ENCODE results near the gene NTNG1.

Gene NTNG1

GRCh38 chr1:107454791-107455190 lies 314.0 kb downstream of the NTNG1 start:
- no peak for DNase-seq (ENCODE audit: low spot score)

GRCh38 chr1:107457989-107458388 lies 317.1 kb downstream of the NTNG1 start:
- no peak for DNase-seq (ENCODE audit: low spot score)

DNA sequence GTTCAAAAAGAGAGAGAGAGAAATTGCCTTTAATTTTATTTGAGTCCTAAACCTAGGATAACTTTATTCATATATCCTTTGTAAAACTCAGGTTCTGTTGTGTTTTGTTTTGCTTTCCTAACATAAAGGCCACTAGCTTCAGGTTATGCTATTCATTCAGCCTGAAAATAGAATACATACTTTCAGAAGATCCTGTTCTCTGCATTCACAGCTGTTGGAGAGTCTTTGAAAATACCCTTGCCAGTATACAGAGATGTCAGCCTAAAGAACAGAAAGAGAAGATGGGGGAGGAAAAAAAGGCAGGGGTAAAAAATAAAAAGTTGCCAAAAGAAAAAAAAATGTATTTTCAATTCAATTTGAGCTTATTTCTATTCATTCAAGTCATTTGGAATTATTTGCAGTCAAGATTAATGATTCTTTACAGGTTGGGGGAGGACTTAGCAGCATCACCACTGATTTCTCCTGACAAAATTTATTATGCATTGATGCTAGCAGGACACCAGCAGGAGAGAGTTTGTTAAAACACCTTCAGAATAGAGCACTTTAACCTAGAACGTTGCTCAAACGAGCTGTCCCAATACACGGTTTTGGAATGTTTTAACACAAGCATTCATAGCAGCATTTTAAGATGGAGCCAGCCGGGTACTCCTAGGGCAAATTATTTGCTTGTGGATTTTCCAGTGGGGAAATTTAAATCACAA lies 318.5 kb downstream of the NTNG1 start:
- DNase-seq (ENCODE audit: low spot score) = peak; percentile 5

GRCh38 chr1:107460035-107460434 lies 319.2 kb downstream of the NTNG1 start:
- no peak for DNase-seq (ENCODE audit: low spot score)

DNA sequence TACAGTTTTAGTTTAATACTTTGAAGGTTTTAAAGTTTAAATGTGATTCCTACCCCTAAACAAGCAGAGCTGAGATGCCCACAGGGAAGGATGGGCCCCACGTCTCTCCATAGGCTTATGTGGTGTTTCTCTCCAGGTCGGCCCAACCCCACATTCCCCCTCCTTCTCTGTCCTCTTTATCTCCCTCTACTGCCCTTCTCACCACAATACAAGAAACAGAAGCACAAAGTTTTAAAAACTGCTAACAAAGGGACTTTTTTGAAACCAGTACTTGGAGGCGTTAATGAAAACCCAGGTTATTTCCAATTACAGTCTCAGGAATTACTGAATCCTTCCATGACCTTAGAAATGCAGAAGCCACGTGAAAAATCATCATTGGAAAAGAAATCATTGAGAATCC lies 324.0 kb downstream of the NTNG1 start:
- DNase-seq (ENCODE audit: low spot score) = peak; percentile 11

GRCh38 chr1:107467286-107467685 lies 326.4 kb downstream of the NTNG1 start:
- DNase-seq (ENCODE audit: low spot score) = no peak

DNA sequence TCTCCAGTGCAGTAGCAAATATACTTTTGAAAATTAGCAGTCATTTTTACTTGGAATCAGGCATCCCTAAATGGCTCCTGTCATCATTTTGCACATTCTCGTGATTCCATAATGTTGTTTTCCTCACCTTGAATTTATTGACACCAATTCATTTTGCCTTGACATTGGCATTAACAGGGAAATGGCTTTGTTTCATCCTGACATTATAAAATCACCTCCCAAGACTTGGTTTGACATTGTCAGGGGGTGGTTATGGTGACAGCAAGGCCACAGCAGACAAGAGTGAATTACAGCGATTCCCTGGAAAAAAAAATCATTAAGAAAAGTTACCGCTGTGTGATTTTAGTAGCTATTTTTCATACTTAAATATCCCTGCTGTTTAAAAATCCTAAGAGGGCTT lies 327.0 kb downstream of the NTNG1 start:
- DNase-seq (ENCODE audit: low spot score) = no peak

- no peak for DNase-seq (ENCODE audit: low spot score)
These were observed 332.2 kb downstream of the NTNG1 start for GRCh38 chr1:107473065-107473464.

DNA sequence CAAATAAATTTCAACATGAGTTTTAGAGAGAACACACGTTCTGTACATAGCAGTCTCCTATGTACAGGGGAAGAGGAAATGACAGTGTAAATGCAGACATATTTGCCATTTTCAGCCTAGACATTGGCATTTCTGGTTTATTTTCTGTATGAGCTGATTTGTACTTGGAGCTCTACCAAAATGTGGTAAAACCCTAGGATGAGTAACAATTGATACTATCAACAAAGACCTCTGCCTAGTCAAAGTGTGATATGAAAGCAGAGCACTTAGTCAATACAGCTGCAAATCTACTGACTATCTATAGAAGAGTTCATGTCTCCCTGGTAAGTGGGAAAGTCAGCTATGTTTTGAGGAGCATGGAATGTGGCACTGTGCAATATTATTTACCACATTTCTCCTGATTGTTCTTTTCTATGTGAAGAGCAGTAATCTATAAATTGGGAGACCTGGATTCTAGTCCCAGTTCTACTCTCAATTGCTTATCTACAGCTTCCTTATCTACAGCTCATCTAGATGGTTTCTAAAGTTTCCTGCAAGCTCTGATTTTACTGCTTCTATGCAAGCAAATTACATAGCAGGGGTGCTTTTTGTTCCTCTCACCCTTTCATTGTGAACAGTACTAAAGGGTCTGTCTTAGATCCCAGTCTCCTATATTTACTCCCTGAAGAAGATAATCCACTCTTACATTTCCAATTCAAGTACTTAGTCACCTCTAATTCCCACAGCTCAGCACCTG lies 334.2 kb downstream of the NTNG1 start:
- DNase-seq (ENCODE audit: low spot score) = no peak

DNA sequence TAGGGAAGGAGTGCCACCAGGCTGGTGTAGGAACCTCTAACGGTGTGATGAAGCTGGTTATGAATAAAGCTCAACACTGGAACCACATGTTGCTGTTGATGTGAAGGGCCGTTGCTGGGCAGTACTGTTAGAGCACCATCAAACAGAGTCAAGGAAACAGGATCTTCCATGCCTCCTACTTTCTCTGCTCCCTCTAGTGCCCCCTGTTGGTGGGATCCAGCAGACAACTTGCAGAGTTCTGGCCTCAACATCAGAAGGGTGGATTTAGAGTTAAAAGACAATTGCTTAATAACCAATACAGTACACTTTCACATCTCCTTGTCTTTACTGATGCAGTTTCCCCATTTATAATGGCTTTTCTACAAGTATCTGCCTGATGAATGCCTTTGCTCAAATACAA lies 336.4 kb downstream of the NTNG1 start:
- DNase-seq (ENCODE audit: low spot score) = no peak

- peak; percentile 5 for DNase-seq (ENCODE audit: low spot score)
These were observed 339.1 kb downstream of the NTNG1 start for GRCh38 chr1:107479865-107480350.

- DNase-seq (ENCODE audit: low spot score) = peak; percentile 8
These were observed 339.9 kb downstream of the NTNG1 start for GRCh38 chr1:107480548-107481415.

DNA sequence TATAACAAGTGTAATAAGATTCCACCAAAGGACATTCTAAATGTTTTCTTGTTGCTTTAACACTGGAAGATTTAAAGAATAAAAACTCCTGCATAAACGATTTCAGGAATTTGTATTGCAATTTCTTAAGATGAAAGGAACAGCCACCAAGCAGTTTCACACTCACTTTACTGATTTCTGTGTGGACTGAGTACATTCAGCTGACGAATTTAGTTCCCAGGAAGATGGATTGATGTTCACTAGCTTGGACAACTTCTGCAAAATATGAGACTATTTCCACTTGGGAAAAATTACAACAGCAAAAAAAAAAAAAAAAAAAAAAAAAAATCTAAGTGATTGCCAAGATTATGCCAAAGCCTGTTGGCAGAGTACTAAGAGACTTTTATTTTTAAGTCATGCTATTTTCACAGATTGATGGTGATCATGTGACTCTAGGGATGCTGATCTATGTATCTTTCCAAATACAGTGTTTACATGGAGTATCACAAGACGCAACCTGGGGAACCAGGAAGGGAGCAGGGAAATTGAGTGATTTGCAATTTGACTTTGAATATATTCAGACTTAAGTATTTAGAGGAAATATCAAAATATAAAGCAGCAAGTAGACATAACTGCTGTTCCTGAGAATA lies 341.0 kb downstream of the NTNG1 start:
- DNase-seq (ENCODE audit: low spot score) = no peak

GRCh38 chr1:107483949-107484348 lies 343.1 kb downstream of the NTNG1 start:
- DNase-seq (ENCODE audit: low spot score) = no peak

DNA sequence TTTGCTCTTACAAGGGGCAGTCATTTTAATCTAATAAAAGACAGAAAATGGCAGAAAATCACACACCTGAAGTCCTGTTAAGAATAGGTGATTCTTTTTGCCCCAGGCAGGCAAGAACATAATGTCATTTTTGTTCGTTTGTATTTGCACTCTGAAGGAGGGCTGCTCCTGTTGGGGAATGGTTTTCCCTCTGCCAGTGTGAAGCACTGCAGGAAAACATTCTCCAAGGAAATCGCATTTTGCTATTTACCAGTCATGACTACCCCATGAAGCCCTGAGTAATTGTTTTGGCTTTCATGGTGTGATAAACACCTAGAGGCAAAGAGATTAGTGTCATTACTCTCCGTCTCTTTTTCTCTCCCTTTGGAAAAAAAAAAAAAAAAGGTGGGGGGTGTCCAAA lies 345.5 kb downstream of the NTNG1 start:
- DNase-seq (ENCODE audit: low spot score) = no peak

GRCh38 chr1:107487506-107487905 lies 346.7 kb downstream of the NTNG1 start:
- DNase-seq (ENCODE audit: low spot score) = no peak

DNA sequence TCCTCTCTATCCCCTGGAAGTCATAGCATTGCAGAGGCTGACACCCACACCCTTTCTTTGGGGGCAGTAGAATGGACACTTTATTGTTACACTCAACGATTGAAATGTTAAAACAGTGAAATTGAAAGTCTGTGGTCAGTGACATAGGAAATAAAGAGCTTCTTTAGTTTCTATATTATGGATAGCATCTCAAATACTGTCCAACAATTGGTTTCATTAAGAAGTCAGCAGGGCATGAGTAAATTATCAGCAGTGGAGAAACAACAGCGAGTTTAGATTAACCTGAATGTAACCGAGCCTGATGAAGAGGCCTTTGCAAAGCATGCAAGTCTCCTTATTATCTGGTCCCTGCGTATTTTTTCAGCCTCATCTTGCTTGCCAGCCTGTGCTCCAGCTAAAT lies 350.7 kb downstream of the NTNG1 start:
- no peak for DNase-seq (ENCODE audit: low spot score)

GRCh38 chr1:107493111-107493716 lies 352.4 kb downstream of the NTNG1 start:
- DNase-seq (ENCODE audit: low spot score) = no peak

- DNase-seq (ENCODE audit: low spot score) = no peak
These were observed 353.2 kb downstream of the NTNG1 start for GRCh38 chr1:107494061-107494460.

- no peak for DNase-seq (ENCODE audit: low spot score)
These were observed 355.2 kb downstream of the NTNG1 start for GRCh38 chr1:107496002-107496401.

- DNase-seq (ENCODE audit: low spot score) = no peak
These were observed 358.4 kb downstream of the NTNG1 start for GRCh38 chr1:107499139-107499744.
